Measurements from ENCODE around the gene TMEM267.

GRCh38 chr5:43514816-43515677 is 31.4 kb upstream of the TMEM267 start, which contains the start of gene C5orf34:
- TF ChIP-seq POLR2A (IDR thresholded peaks at IDR 0.05), result no peak
- TF ChIP-seq CTCF (IDR thresholded peaks at IDR 0.05), result no peak
